Iris pigment epithelial cell (primary cell): Measurements from ENCODE around the gene PEA15.

Experiments
- DNase-seq: peaks from one replicate; pipeline ENCODE4 v3.0.0-alpha.2; 2011; ENCODE audit warnings: low read depth

The PEA15 gene

GRCh38 chr1:160208557-160209320 is 3.6 kb downstream of the PEA15 start:
- DNase-seq: no peak

- DNase-seq: peak; percentile 48
These were observed 4.3 kb downstream of the PEA15 start for GRCh38 chr1:160209321-160210046.

GRCh38 chr1:160210561-160210960 is 5.4 kb downstream of the PEA15 start:
- no peak for DNase-seq

- DNase-seq: no peak
These were observed 6.0 kb downstream of the PEA15 start for GRCh38 chr1:160211046-160211790.

- no peak for DNase-seq
These were observed 9.4 kb downstream of the PEA15 start for GRCh38 chr1:160214481-160215140.

GRCh38 chr1:160216301-160216700 is 11.1 kb downstream of the PEA15 start:
- no peak for DNase-seq

- DNase-seq: no peak
These were observed 12.4 kb downstream of the PEA15 start for GRCh38 chr1:160217481-160218051.

GRCh38 chr1:160219062-160219929 is 14.1 kb downstream of the PEA15 start:
- DNase-seq: peak; percentile 70

GRCh38 chr1:160220301-160220700 is 15.1 kb downstream of the PEA15 start:
- DNase-seq: no peak

- no peak for DNase-seq
These were observed 15.9 kb downstream of the PEA15 start for GRCh38 chr1:160221089-160221488.

- no peak for DNase-seq
These were observed 17.4 kb downstream of the PEA15 start for GRCh38 chr1:160222546-160222945.

- DNase-seq: no peak
These were observed 19.4 kb downstream of the PEA15 start for GRCh38 chr1:160224606-160225005.

- DNase-seq: no peak
These were observed 20.2 kb downstream of the PEA15 start for GRCh38 chr1:160225345-160225744.

- no peak for DNase-seq
These were observed 21.4 kb downstream of the PEA15 start for GRCh38 chr1:160226623-160227022.

GRCh38 chr1:160227034-160227433 is 21.9 kb downstream of the PEA15 start:
- DNase-seq: no peak

- DNase-seq: no peak
These were observed 22.4 kb downstream of the PEA15 start for GRCh38 chr1:160227561-160227960.

- DNase-seq: no peak
These were observed 23.2 kb downstream of the PEA15 start for GRCh38 chr1:160228431-160228830.

GRCh38 chr1:160232911-160233310 is 27.7 kb downstream of the PEA15 start:
- DNase-seq: no peak

- DNase-seq: no peak
These were observed 31.6 kb downstream of the PEA15 start for GRCh38 chr1:160236806-160237205.

- DNase-seq: no peak
These were observed 32.4 kb downstream of the PEA15 start for GRCh38 chr1:160237558-160237957.

GRCh38 chr1:160238408-160238807 is 33.2 kb downstream of the PEA15 start:
- no peak for DNase-seq
